ENCODE measurements around the gene SMYD4.

- TF ChIP-seq CTCF (IDR thresholded peaks at IDR 0.05) (no peak), EZH2phosphoT487 (IDR thresholded peaks at IDR 0.05) (no peak)
Observed at GRCh38 chr17:1807890-1808289, 21.8 kb downstream of the SMYD4 start.

Data from neural progenitor cell (in vitro differentiated cells).